ENCODE results near the gene FYB1. TPM values are rescaled to one million over a fixed set of nuclear protein-coding genes. Genes with fewer than 3 reads are reported as not detected.
A peak's percentile ranks its signal among the peaks of the same experiment; 100 is the strongest.

The FYB1 gene
- total RNA-seq, 1 experiment from 2014 or later: 0.42 TPM

DNA sequence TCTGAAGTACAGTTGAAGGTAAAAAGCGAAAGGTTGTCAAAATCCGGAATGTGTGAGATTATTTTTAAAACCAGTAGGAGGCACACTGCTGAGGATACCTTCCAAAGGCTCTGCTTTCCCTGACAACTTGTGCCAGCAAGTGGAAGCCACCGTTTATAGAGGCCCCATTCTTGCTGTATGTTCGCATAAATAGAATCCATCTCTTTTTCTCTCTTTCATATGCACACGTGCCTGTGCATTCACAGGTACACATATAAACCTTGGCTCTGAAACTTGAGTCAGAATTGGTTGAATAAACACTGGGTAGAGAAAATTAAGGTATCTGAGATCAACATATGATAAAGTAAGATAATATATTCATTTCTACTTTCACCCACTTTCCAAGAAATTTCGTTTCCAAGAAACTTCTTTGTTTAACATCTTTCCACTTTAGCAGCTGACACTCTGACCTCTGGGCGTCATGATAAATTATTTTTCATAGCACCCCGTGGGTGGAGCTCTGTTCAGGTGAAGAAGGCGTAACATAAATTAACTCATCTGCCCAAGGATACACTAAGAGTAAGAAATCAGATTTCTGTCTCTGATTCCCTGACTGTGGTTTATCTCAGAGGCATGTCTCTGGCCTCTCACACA is 81.4 kb downstream of the FYB1 start:
- no peak overlapping the region for H3K27ac ChIP-seq (ENCODE audit: low read depth, low read length)
- peak overlapping the region; percentile 15; the same call in 1 of the 2 replicates for H3K4me2 ChIP-seq (ENCODE audit: low read length)
- H3K4me1 ChIP-seq (ENCODE audit: control insufficient read depth in 1 of 2, insufficient read depth in 2 of 2, low read length in 2 of 2): no peaks in the 10 kb centered on the region
- H3K4me3 ChIP-seq (replicated peaks in 1 of 2; ENCODE audit: low read depth in 1 of 2, low read length in 2 of 2): no peak overlapping the region
- H2AFZ ChIP-seq (ENCODE audit: low read depth, low read length, poor library complexity, severe bottlenecking): peak overlapping the region; percentile 65
- no peaks in the 10 kb centered on the region for H4K20me1 ChIP-seq (ENCODE audit: insufficient read depth)
- POLR2A ChIA-PET: no interaction called here
- DNase-seq (ENCODE audit: low read depth, low spot score) (peak; percentile 13), ATAC-seq (peak; percentile 88)
- no peaks in the 10 kb centered on the region for H3K79me2 ChIP-seq (ENCODE audit: insufficient read depth, low read length)
- no TSS peak for BruUV-seq (replicated peaks)
- intact Hi-C loops (cut with micrococcal nuclease): no loop called here
- CTCF ChIA-PET: interaction anchor here (1.4 kb wide), 1 partner anchor 238 kb away, joined by 5 read pairs; no protein-coding TSS in a partner anchor
- TF ChIP-seq ZNF274 (IDR thresholded peaks at IDR 0.05; ENCODE audit: low read depth, low read length) (no peak), CBX3 (IDR thresholded peaks at IDR 0.05; ENCODE audit: low read depth) (0 out of 2 replicates have a peak, but pooled peaks have one; percentile 25), RAD21 (IDR thresholded peaks at IDR 0.05; ENCODE audit: low read depth) (peak; percentile 14; the same call in 1 of the 2 replicates)
- TF ChIP-seq, protein P1, sequence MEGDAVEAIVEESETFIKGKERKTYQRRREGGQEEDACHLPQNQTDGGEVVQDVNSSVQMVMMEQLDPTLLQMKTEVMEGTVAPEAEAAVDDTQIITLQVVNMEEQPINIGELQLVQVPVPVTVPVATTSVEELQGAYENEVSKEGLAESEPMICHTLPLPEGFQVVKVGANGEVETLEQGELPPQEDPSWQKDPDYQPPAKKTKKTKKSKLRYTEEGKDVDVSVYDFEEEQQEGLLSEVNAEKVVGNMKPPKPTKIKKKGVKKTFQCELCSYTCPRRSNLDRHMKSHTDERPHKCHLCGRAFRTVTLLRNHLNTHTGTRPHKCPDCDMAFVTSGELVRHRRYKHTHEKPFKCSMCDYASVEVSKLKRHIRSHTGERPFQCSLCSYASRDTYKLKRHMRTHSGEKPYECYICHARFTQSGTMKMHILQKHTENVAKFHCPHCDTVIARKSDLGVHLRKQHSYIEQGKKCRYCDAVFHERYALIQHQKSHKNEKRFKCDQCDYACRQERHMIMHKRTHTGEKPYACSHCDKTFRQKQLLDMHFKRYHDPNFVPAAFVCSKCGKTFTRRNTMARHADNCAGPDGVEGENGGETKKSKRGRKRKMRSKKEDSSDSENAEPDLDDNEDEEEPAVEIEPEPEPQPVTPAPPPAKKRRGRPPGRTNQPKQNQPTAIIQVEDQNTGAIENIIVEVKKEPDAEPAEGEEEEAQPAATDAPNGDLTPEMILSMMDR (IDR thresholded peaks at IDR 0.05 in 2 of 3, conservative IDR thresholded peaks at IDR 0.05 in 1 of 3; ENCODE audit: borderline replicate concordance in 1 of 3, insufficient read depth in 1 of 3, low read depth in 2 of 3, low read length in 2 of 3): peak in 2 of 3 experiments; percentile 45 to 51; a peak in 4 of 6 replicates
- H3K9ac ChIP-seq (ENCODE audit: low read length): no peak overlapping the region
- H3K36me3 ChIP-seq (ENCODE audit: control insufficient read depth in 1 of 2, insufficient read depth in 2 of 2, low read length in 2 of 2): no peaks in the 10 kb centered on the region
- RAD21 ChIA-PET (ENCODE audit: low non-redundant PET in 1 of 2, low total read pairs in 2 of 2, uncharacterized antibody in 2 of 2, unreplicated experiment in 2 of 2): no interaction called here
- no peaks in the 10 kb centered on the region for H3K9me3 ChIP-seq (ENCODE audit: control insufficient read depth in 1 of 2, insufficient read depth in 1 of 2, low read depth in 1 of 2, low read length in 2 of 2)
- H3K27me3 ChIP-seq (ENCODE audit: insufficient read depth, low read length): no peaks in the 10 kb centered on the region
- no peaks in the 10 kb centered on the region for H3K9me2 ChIP-seq (ENCODE audit: insufficient read depth)

DNA sequence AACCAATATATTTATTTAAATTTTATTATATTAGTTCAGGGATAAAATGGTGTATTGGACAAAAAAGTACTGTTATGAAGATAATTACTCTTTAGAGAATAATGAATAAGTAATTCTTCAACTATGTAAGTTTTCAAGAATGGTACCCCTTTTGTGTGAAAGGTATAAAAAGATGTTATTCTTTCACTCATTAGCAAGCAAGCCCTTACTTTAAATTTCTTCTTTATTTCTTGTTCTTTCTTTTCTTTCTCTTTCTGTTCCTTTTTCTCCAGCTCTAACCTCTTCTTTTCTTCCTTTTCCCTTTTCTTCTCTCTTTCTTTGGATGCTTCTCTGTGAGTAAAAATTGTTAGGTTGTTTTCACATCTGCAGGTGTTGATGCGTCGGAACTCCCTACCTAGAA is 82.0 kb downstream of the FYB1 start:
- peak overlapping the region; percentile 15; the same call in 1 of the 2 replicates for H3K4me2 ChIP-seq (ENCODE audit: low read length)
- DNase-seq (ENCODE audit: low read depth, low spot score) (no peak), ATAC-seq (no peak)
- ChIA-PET CTCF (interaction anchor here (1.4 kb wide), 1 partner anchor 239 kb away, joined by 5 read pairs; no protein-coding TSS in a partner anchor), POLR2A (no interaction called here), RAD21 (ENCODE audit: low non-redundant PET in 1 of 2, low total read pairs in 2 of 2, uncharacterized antibody in 2 of 2, unreplicated experiment in 2 of 2) (no interaction called here)
- H3K4me3 ChIP-seq (replicated peaks in 1 of 2; ENCODE audit: low read depth in 1 of 2, low read length in 2 of 2): no peak overlapping the region
- H3K27me3 ChIP-seq (ENCODE audit: insufficient read depth, low read length): no peaks in the 10 kb centered on the region
- no peaks in the 10 kb centered on the region for H3K4me1 ChIP-seq (ENCODE audit: control insufficient read depth in 1 of 2, insufficient read depth in 2 of 2, low read length in 2 of 2)
- H3K36me3 ChIP-seq (ENCODE audit: control insufficient read depth in 1 of 2, insufficient read depth in 2 of 2, low read length in 2 of 2): no peaks in the 10 kb centered on the region
- BruUV-seq (replicated peaks): no TSS peak
- H2AFZ ChIP-seq (ENCODE audit: low read depth, low read length, poor library complexity, severe bottlenecking): peak overlapping the region; percentile 65
- no peaks in the 10 kb centered on the region for H4K20me1 ChIP-seq (ENCODE audit: insufficient read depth)
- no peaks in the 10 kb centered on the region for H3K79me2 ChIP-seq (ENCODE audit: insufficient read depth, low read length)
- TF ChIP-seq CEBPB (IDR thresholded peaks at IDR 0.05; ENCODE audit: low read depth): no peak
- no peak for TF ChIP-seq FOSL1 (IDR thresholded peaks at IDR 0.05; ENCODE audit: low read depth)
- TF ChIP-seq, protein P2, sequence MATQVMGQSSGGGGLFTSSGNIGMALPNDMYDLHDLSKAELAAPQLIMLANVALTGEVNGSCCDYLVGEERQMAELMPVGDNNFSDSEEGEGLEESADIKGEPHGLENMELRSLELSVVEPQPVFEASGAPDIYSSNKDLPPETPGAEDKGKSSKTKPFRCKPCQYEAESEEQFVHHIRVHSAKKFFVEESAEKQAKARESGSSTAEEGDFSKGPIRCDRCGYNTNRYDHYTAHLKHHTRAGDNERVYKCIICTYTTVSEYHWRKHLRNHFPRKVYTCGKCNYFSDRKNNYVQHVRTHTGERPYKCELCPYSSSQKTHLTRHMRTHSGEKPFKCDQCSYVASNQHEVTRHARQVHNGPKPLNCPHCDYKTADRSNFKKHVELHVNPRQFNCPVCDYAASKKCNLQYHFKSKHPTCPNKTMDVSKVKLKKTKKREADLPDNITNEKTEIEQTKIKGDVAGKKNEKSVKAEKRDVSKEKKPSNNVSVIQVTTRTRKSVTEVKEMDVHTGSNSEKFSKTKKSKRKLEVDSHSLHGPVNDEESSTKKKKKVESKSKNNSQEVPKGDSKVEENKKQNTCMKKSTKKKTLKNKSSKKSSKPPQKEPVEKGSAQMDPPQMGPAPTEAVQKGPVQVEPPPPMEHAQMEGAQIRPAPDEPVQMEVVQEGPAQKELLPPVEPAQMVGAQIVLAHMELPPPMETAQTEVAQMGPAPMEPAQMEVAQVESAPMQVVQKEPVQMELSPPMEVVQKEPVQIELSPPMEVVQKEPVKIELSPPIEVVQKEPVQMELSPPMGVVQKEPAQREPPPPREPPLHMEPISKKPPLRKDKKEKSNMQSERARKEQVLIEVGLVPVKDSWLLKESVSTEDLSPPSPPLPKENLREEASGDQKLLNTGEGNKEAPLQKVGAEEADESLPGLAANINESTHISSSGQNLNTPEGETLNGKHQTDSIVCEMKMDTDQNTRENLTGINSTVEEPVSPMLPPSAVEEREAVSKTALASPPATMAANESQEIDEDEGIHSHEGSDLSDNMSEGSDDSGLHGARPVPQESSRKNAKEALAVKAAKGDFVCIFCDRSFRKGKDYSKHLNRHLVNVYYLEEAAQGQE (IDR thresholded peaks at IDR 0.05; ENCODE audit: low read depth): no peak
- TF ChIP-seq, protein P3, sequence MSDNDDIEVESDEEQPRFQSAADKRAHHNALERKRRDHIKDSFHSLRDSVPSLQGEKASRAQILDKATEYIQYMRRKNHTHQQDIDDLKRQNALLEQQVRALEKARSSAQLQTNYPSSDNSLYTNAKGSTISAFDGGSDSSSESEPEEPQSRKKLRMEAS (IDR thresholded peaks at IDR 0.05): no peak
- no peak for TF ChIP-seq SP1 (IDR thresholded peaks at IDR 0.05; ENCODE audit: low read depth)
- no peak for TF ChIP-seq ELF1 (IDR thresholded peaks at IDR 0.05; ENCODE audit: borderline replicate concordance, low read depth)
- TF ChIP-seq YY1 (IDR thresholded peaks at IDR 0.05; ENCODE audit: extremely low read depth, insufficient replicate concordance, low read depth, low read length): no peak
- TF ChIP-seq JUND (IDR thresholded peaks at IDR 0.05): no peak
- no peak for TF ChIP-seq SRF (IDR thresholded peaks at IDR 0.05; ENCODE audit: low read depth)
- TF ChIP-seq RAD21 (IDR thresholded peaks at IDR 0.05; ENCODE audit: low read depth): no peak
- TF ChIP-seq TCF7L2 (IDR thresholded peaks at IDR 0.05; ENCODE audit: borderline replicate concordance, extremely low read depth, insufficient read depth, insufficient read length): no peak
- no peak for TF ChIP-seq POLR2AphosphoS5 (IDR thresholded peaks at IDR 0.05; ENCODE audit: low read depth, low read length)
- no peaks in the 10 kb centered on the region for H3K9me2 ChIP-seq (ENCODE audit: insufficient read depth)
- no peaks in the 10 kb centered on the region for H3K9me3 ChIP-seq (ENCODE audit: control insufficient read depth in 1 of 2, insufficient read depth in 1 of 2, low read depth in 1 of 2, low read length in 2 of 2)
- intact Hi-C loops (cut with micrococcal nuclease): no loop called here
- H3K27ac ChIP-seq (ENCODE audit: low read depth, low read length): no peak overlapping the region
- no peak overlapping the region for H3K9ac ChIP-seq (ENCODE audit: low read length)

Measured in HCT116 (cell line).